ENCODE results near the gene NPAS3.

Gene NPAS3

DNA sequence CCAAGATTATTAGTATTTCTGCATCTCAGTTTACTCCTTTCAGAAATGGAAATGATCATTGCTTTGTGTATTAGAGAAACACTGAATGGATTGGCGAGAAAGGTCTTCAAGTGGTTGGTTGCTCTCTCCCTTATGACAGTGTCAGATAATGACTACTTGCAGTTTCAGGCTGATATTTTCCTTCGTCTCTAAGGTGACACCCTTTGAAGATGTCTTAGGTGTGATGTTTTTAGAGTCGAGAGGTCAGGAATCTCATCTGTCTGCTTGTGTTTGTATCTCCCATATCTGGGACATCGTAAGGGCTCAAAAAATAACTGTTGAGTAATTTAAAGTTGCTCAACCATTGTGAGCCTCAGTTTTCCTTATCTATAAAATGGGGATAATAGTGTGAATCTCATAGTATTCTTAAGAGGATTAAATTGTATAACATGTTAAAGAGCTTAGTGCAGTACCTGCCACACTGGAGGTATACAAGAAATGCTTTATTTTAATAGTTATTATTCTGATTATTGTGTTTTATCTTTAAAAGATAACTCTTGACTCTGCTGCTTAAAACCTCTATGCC lies 40.1 kb downstream of the NPAS3 start:
- H3K27ac ChIP-seq, result no peak overlapping the region
- TF ChIP-seq, protein P1, sequence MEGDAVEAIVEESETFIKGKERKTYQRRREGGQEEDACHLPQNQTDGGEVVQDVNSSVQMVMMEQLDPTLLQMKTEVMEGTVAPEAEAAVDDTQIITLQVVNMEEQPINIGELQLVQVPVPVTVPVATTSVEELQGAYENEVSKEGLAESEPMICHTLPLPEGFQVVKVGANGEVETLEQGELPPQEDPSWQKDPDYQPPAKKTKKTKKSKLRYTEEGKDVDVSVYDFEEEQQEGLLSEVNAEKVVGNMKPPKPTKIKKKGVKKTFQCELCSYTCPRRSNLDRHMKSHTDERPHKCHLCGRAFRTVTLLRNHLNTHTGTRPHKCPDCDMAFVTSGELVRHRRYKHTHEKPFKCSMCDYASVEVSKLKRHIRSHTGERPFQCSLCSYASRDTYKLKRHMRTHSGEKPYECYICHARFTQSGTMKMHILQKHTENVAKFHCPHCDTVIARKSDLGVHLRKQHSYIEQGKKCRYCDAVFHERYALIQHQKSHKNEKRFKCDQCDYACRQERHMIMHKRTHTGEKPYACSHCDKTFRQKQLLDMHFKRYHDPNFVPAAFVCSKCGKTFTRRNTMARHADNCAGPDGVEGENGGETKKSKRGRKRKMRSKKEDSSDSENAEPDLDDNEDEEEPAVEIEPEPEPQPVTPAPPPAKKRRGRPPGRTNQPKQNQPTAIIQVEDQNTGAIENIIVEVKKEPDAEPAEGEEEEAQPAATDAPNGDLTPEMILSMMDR (conservative IDR thresholded peaks at IDR 0.05), result no peak

DNA sequence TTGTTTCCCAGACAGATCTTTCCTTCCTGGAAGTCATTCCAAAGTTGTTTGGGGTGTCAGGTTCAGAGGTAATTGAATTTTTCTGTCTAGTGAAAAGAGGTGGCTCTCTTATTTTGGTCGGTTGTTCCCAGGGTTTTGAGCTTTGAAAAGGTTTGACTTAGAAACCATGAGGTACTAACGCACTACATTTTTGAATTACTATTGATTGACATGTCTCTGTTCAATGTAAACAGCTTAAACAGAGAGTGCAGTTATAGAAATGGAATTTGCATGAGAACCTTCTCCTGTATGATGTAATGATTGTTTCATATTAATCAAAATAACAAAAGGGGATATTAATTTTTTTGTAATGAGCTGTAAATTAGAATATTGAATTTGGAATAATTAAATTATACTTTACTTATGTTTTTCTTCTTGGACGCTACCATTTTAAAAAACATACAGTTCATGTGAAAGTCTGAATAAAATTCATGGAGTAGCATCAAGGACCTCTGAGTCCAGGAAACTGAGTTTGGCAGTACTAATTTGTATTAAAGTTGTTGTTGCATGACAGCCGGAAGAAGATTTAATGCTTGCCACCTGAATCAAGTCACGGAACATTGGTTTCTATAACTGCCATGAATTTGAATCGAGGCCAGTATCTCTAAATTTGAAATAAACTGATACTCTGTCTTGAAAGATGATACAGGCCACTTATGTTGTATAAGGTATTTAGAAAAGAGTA lies 41.7 kb downstream of the NPAS3 start:
- TF ChIP-seq, protein P1 (conservative IDR thresholded peaks at IDR 0.05), result no peak
- H3K27ac ChIP-seq, result peak overlapping the region; percentile 43

DNA sequence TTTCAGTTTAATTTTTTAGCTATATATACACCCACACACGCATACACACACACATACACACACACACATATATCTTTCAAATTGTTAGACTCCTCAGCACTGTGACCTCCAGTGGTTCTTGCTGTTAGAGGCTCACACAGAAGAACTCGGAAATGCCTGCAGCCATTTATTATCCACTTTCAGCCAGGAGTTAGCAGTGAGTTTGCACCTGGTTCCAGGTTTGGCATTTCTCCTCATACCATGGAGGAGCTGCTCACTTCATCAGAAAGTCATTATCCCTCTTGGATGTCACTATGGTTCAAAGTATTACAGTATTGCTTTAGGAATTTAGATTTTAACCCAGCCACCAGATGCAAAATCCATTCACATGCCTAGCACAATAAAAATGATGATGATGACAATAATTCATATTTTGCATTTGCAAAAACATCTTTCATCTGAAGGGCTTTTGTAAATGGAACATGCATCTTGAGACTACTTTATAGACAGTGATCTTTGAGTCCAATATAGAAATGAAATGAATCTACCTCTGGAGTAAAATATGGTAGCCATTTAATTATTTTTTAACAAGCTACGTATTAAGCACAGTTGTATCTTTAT lies 42.3 kb downstream of the NPAS3 start:
- TF ChIP-seq, protein P1 (conservative IDR thresholded peaks at IDR 0.05), result no peak
- peak overlapping the region; percentile 43 for H3K27ac ChIP-seq

DNA sequence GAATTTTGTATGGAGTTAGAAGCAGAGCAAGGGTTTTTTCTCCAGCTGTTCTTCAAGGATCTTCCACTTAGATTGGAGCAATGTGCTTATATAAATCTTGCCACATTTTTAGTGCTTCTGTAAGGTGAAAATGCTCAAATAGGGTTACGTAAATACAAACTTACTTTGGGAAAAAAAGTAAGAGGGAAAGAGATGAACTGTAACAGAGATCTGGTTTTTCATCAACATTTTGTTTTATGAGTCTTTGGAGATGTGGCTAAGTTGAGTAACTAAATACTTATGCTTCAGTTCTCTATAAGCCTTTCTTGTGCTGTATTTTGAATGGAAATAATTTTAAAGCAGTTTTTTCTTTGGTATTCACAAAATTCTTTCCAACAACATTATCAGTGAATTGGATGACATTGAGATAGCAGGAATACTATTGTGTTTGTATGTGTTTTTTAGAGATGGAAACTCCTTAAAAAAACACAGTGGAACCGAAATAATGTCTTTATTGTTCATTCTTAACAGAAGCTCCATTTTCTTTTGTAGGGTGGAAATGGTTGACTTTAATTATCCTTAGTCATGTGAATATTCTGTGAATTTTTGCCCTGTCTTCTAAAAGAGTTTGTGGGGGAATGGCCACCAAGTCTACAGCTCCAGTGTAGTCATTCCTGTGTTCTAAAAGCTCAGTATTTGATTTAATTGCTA lies 45.7 kb downstream of the NPAS3 start:
- H3K27ac ChIP-seq, result no peak overlapping the region
- TF ChIP-seq, protein P1 (conservative IDR thresholded peaks at IDR 0.05), result no peak

DNA sequence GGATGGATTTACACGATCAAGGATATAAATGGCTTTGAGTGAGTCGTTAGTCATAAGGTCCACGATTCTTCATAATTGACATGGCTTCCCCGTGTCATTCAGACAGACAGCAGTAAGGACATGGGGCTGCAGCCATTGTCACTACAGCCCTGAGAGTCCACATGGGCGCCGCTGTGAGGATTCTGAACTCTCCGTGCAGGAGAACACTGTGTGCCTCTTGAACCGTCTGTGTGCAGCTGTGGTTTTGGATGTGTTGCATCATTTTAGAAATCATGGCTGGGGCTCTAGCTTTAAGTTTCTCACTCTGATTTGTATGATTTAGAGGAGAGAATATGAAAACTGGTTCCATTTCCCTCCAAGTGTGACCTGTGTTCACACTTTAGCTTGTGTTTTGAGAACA lies 47.2 kb downstream of the NPAS3 start:
- TF ChIP-seq, protein P1 (conservative IDR thresholded peaks at IDR 0.05), result no peak
- H3K27ac ChIP-seq, result no peak overlapping the region

DNA sequence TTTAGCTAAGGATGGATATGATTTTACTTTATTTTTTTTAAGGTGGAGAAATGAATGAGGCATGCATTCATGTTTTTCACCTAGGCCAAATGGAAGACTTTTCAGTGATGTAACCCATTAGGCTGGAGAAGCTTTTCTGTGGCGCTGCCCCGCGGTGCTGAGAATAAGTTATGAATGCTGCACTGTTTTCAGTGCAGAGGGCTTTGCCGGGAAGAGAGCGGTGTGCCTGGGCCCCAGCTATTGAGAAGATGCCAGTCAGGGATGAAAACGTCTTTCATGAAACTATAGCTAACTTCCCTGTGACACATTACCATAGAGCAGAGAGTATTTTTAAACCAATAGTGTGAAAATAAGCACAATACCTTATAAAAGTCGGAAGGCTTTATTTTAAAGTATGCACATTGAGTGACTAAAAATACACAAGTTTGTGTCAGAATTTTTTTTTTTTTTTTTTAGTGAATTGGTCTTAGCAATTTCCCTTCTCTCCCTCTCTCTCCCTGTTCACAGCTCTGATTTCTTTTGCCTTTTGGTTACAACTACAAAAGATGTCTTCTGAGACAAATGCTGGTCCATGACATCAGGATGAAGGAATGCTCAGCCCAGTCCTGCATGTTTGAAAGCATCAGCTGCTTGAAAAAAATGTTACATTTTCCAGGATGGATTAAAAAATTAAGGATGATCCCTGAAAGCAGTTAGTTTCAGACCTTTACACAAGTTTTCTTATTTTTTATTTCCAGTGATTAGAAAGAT lies 48.3 kb downstream of the NPAS3 start:
- TF ChIP-seq, protein P1 (conservative IDR thresholded peaks at IDR 0.05), result no peak
- H3K27ac ChIP-seq, result no peak overlapping the region

Measured in VCaP (cell line).